GM21515 (cell line): ENCODE measurements around the gene TNFSF8.

Experiments
- ATAC-seq: cut with Tn5 transposase; IDR thresholded peaks from one replicate; pipeline ENCODE4 v1.9.1; 2021; ENCODE audit not compliant: unreplicated experiment

The TNFSF8 gene

GRCh38 chr9:114930056-114930812, at the start of gene TNFSF8:
TNFSF8 (minus strand) TSS chr9:114930591; CDS start chr9:114930303, 288 bp downstream.
- ATAC-seq = no peak

- ATAC-seq = no peak
Measured at GRCh38 chr9:114973216-114973615, 42.8 kb upstream of the TNFSF8 start.

GRCh38 chr9:114972510-114973136, 42.2 kb upstream of the TNFSF8 start:
- no peak for ATAC-seq

- ATAC-seq = no peak
Measured at GRCh38 chr9:114969269-114969668, 38.9 kb upstream of the TNFSF8 start.

- no peak for ATAC-seq
Measured at GRCh38 chr9:114968671-114969070, 38.3 kb upstream of the TNFSF8 start.

GRCh38 chr9:114965564-114965963, 35.2 kb upstream of the TNFSF8 start:
- ATAC-seq = no peak

- ATAC-seq = no peak
Measured at GRCh38 chr9:114962809-114963208, 32.4 kb upstream of the TNFSF8 start.

- ATAC-seq = no peak
Measured at GRCh38 chr9:114960276-114960675, 29.9 kb upstream of the TNFSF8 start.

GRCh38 chr9:114958844-114959235, 28.4 kb upstream of the TNFSF8 start:
- ATAC-seq = no peak

GRCh38 chr9:114958021-114958843, 27.8 kb upstream of the TNFSF8 start:
- ATAC-seq = no peak

- no peak for ATAC-seq
Measured at GRCh38 chr9:114957558-114957957, 27.2 kb upstream of the TNFSF8 start.

GRCh38 chr9:114954956-114955582, 24.7 kb upstream of the TNFSF8 start:
- ATAC-seq = no peak

- ATAC-seq = no peak
Measured at GRCh38 chr9:114953959-114954358, 23.6 kb upstream of the TNFSF8 start.

GRCh38 chr9:114953046-114953445, 22.7 kb upstream of the TNFSF8 start:
- ATAC-seq = no peak

GRCh38 chr9:114950761-114951160, 20.4 kb upstream of the TNFSF8 start:
- ATAC-seq = no peak

GRCh38 chr9:114947058-114947457, 16.7 kb upstream of the TNFSF8 start:
- ATAC-seq = no peak

- no peak for ATAC-seq
Measured at GRCh38 chr9:114945616-114946412, 15.4 kb upstream of the TNFSF8 start.

GRCh38 chr9:114941376-114941775, 11.0 kb upstream of the TNFSF8 start:
- ATAC-seq = no peak

GRCh38 chr9:114938687-114939575, 8.5 kb upstream of the TNFSF8 start:
- ATAC-seq = no peak
